NCI-H82 treated with DMSO at 0.1 percent for 48 hours (cell line): ENCODE data around the gene SPATA9.

Experiments
- DNase-seq: peaks from one replicate; lab custom pipeline; 2025; ENCODE audit not compliant: unreplicated experiment; lab: John Stamatoyannopoulos, UW

Gene SPATA9

DNA sequence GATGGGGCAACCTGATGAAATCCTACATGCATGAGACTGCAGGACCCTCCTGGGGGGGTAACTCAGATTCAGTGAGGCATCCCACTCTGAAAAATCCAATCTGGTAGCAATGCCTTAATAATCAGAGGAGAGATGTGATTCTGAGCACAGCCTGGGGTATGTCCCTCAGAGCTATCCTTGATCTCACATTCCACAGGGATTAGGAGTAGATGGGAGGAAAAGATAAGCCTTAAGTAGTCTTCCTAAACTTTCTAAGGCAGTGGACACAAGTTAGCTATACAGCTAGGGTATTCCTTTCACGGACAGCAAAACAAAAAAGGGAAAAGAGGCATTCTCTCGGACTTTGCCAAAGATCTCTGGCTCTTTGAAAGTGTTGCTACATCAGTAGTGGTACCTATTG, 3.9 kb upstream of the SPATA9 start:
- no peak for DNase-seq

GRCh38 chr5:95684361-95684760, 1.6 kb upstream of the SPATA9 start:
- DNase-seq: no peak

- no peak for DNase-seq
These were observed 9.7 kb downstream of the SPATA9 start for GRCh38 chr5:95673081-95673480.

GRCh38 chr5:95672641-95673040, 10.2 kb downstream of the SPATA9 start:
- DNase-seq: no peak

DNA sequence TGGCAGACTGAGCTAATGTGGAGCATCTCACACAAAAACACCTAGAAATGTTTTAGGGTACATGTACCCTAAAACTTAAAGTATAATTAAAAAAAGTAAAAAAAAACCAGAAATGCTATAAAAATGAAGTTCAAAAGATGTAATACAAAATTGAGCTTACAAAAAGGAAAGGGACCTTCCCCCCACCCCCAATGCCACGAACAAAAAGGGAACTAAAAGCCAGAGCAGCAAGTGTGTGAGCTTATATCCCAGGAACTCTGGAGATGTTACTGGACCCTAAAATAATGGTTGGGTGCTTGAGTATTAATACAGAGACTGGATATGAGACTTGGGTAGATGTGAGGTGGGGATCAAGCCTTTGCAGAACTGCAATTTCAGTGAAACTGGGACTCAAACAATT, 11.0 kb downstream of the SPATA9 start:
- DNase-seq: no peak

- no peak for DNase-seq
These were observed 12.2 kb downstream of the SPATA9 start for GRCh38 chr5:95670568-95670967.

DNA sequence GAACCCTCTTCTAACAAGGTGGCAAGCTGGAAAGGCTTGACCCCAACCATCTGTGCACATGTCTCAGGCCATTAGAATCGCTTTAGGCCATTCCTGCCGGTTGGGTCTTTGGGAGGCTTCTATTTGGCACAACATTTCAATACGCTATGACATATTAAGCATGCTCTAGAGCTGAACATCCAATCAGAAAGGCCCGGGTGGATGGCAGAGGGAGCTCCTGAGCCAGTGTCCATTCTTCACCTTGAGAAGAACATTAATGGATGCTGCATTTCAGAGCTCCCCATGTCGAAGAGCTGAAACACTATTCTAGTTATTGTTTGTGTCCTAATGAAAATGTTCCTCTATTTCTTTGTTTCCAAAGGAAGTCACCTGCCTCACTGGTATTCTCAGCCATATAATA, 12.8 kb downstream of the SPATA9 start:
- DNase-seq: no peak

DNA sequence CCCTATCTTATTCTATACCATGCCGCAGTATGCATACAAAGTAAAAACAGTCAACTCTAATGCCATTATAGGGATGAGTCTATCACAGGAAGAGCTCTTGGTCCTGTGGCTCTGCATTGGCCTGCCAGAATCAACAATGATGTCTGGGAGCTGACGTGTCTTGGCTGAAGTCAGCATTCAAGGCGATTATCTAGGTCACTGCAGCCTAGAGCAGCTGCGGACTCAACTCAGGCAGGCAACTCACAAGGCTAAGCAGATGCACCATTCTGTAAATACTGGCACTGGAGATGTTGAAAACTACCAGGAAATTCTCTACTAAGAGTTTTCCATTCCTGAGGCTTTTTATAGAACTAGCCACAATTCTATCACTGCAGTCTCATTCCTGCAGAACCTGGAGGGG, 13.3 kb downstream of the SPATA9 start:
- no peak for DNase-seq

- DNase-seq: no peak
These were observed 14.1 kb downstream of the SPATA9 start for GRCh38 chr5:95668728-95669127.

- no peak for DNase-seq
These were observed 14.6 kb downstream of the SPATA9 start for GRCh38 chr5:95668216-95668615.

DNA sequence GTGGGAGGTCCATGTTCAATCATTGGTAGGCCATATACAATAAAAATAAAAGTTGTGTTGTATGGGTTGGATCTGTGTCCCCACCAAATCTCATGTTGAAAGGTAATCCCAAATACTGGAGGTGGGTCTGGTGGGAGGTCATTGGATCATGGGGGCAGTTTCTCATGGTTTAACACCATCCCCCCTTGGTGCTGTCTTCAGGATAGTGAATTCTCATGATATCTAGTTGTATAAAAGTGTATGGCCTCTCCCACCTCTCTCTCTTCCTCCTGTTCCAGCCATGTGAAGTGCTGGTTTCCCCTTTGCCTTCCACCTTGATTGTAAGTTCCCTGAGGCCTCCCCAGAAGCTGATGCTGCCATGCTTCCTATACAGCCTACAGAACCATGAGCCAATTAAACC, 15.1 kb downstream of the SPATA9 start:
- DNase-seq: no peak

- no peak for DNase-seq
These were observed 15.7 kb downstream of the SPATA9 start for GRCh38 chr5:95667061-95667618.

DNA sequence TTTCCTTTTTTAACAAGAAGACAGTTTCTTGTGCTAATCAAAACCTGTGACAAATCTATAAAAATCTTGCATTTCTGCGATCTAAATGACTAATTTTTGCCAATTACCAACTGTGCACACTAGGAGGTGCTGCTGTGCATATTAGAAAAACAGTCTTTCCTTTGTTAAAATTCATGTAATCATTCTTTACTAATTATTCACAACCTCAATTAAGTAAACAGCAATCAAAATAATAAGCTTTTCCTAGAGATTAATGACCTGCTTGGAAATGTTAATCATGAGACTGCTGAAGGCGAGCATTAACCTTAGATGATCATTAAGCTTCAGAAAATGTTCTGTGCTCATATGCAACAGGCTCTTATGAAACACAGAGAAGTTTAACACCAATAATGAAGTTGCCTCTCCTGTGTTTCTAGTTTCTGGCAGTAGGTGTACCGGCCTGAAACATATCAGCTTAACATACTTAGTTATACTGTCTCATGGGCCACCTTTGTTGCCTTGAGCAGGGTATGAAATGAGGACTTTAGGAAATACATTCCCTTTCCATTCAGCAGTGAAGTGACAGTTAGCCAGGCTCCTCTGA, 18.5 kb downstream of the SPATA9 start:
- no peak for DNase-seq

GRCh38 chr5:95662946-95663345, 19.8 kb downstream of the SPATA9 start:
- no peak for DNase-seq

DNA sequence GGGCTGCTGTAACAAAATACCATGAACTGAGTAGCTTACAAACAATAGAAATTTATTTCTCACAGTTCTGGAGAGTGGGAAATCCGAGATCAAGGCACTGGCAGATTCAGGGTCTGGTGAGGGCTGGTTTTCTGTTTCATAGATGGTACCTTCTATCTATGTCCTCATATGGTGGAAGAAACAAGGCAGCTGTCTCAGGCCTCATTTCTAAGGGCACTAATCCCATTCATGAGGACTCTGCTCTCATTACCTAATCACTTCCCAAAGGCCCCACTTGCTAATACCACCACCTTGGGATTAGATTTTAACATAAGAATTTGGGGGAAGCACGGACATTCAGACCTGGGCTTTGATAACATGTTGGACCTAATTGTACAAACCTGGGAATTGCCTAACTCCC, 22.7 kb downstream of the SPATA9 start:
- peak; percentile 12 for DNase-seq

DNA sequence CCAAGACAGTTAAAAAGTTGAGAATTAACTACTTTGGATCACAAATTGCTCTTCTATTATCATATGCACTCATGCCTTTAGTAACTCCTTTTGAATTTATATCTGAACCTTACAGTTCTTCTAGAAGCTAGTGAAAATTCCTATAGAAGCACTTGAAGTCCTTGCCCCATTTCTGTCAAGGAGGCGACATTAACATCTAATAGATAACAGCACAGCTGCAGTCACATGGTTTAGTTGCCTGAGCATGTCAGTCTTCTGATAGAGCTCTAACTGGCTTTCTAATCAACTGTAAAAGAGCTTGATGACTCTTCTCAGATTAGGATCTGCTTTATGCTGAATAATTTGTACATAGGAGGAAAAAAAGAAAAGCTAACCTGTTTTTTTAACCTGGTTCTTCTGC, 27.2 kb downstream of the SPATA9 start:
- DNase-seq: no peak

DNA sequence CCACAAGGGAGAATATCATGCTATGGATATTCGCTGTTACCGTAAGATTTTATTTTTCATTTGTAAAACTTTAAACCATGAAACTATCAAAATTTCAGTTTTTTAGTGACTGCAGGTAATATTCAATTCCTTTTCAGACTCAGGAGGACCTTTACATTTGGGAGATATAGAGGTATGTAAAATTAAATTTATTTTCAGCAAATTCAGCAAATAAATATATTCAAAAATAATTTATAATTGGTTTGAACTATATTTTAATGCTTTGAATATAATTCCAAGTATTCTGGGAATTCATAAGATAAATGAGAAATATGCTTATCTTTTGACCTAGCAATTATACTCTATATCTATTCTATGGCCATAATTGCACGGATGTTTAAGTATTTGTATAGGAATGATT, 28.6 kb downstream of the SPATA9 start:
- DNase-seq: no peak

GRCh38 chr5:95652849-95653248, 29.9 kb downstream of the SPATA9 start:
- DNase-seq: no peak

- no peak for DNase-seq
These were observed 32.8 kb downstream of the SPATA9 start for GRCh38 chr5:95649842-95650620.

- no peak for DNase-seq
These were observed 33.5 kb downstream of the SPATA9 start for GRCh38 chr5:95649274-95649673.

DNA sequence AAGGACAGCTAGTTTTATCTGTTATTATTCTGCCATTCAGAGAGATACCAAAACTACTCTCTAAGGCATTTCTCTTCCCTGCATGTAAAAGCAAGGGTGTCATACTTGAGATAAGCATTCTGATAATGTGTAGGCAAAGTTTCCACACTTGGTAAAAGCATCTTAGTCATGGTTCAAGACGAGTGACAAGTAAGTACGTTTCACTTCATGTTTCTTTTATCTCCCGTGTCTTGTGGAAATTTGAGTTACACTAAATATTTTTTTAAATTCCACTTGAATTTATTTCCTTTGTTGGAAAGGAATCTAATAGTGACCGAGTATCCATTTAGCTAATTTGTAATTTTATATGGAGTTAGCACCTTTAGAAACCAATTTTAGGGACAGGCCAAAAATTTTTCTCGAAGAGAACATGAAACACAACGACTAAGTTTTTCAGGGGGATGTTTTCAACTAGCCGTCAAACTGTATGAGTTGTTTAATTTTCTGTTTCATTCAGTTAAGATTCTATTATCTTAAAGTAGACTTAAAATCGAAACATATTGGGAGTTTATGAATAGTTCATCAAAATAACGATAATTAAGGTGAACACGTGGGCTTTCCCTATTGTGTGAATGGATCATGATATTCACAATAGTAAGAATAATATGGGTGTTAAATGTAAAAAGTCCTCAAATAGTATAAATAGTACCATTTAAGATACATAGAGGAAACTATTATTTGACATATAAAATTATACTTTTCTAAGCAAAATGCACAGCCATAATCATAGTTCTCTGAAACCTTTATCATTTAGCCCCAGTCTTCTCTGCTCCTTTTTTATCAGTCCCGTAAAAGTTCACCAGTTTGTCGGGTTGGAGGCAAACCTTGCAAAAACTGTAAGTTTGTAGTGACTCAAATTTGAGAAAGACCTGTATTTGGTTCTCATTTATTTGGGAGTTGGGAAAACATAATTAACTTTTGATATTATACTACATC, 34.6 kb downstream of the SPATA9 start:
- DNase-seq: no peak
